Stimulated activated CD8-positive, alpha-beta memory T cell treated with anti-CD3 and anti-CD28 coated beads, Interleukin-7, amount 100 ng/mL, for 24 hours (primary cell): Measurements from ENCODE around the gene DHX15.

ENCODE experiments used
- DNase-seq: peaks from one replicate; pipeline ENCODE4 v3.0.0-alpha.2; 2020; ENCODE audit warnings: low read depth

DHX15 gene

GRCh38 chr4:24582235-24582832 is 2.0 kb downstream of the DHX15 start:
- no peak for DNase-seq

GRCh38 chr4:24578364-24578763 is 6.0 kb downstream of the DHX15 start:
- no peak for DNase-seq

DNA sequence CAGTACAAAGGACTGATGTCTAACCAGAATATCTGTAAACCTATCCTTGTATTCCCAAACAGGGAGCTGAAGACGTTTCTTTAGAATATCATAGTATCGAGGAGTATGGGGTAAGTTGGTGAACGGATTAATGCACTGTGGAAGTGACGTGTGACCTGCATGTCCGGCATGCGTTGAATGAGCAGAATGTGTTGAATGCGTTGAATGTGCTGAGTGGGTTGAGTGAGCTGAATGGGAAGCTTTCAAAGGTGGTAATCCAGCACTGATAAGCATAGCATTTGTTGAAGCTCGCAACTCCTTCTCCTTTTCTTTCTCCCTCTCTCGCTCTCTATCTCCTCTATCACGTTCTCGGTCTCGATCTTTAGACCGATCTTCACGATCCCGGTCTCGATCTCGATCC is 8.1 kb downstream of the DHX15 start:
- no peak for DNase-seq

- DNase-seq, result no peak
Measured at GRCh38 chr4:24574236-24574635, 10.1 kb downstream of the DHX15 start.

DNA sequence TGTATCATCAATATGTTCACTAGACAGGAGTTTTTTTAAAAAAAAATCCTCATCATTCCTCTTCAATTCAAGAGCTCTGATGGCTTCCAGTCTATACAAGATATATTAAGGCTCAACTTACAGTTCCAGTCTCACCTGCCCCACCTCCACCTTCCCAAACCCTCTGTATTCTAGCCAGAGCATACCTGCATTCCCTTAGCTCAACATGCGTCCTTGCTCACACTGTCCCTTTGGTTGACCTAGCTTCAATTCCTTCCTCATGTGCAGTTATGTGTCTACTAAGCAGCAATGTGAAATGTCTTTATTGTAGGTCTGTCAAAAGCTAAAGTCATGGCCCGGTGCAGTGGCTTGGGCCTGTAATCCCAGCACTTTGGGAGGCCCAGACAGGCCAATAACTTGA is 10.8 kb downstream of the DHX15 start:
- no peak for DNase-seq

GRCh38 chr4:24570574-24571236 is 13.6 kb downstream of the DHX15 start:
- DNase-seq, result no peak

GRCh38 chr4:24570172-24570571 is 14.2 kb downstream of the DHX15 start:
- DNase-seq, result no peak

DNA sequence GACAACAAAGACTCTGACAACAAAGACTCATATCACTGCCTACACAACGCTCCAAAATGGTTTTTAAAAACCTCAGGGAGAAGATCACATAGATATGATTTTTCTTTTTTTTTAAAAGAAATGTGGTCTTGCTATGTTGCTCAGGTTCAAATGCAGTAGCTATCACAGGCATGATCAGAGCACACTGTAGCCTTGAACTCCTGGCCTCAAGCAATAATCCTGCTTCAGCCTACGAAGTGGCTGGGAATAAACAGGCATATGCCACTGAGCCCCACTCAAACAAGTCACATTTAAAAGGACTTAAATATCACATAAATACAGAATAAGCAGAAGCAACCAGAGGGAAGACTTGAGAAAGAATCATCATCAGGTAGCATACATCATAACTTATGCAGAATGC is 14.7 kb downstream of the DHX15 start:
- DNase-seq, result no peak

DNA sequence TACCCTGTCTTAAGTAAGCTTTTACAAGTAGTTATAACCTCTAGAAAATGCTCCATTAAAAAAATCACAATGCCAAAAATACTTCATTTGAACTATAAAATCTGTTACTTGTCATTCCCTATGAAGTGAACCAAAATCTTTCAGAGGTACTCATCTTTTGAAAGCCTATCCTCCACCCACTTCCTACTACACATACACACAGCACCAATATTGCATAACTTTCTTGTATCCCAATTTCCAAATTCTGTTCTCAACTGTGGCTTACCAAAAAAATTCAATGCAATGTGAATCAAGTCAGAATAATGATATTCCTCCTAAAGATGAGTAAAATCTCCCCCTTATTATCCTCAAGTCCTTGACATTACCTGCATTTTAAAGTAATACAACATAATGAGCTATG is 15.9 kb downstream of the DHX15 start:
- no peak for DNase-seq

GRCh38 chr4:24565054-24565453 is 19.3 kb downstream of the DHX15 start:
- no peak for DNase-seq

DNA sequence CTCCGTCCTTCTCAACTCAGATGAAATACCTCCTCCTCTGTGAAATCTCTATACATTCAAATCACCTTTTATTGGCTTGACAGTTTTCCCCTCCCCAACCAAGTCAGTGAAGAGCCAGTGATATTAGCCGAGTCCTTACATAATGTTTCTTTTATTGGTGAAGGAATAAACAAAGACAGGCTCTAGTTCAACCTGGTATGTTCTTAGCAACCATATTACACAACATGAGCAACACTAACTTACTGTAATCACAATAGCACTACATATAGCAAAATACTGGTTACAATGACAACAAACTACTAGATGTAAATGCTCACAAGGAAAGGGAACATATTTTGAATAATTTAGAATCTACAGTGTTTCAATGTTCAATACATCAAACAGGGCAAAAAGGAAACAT is 19.9 kb downstream of the DHX15 start:
- DNase-seq, result no peak

- DNase-seq, result no peak
Measured at GRCh38 chr4:24561438-24562139, 22.8 kb downstream of the DHX15 start.

GRCh38 chr4:24560868-24561368 is 23.4 kb downstream of the DHX15 start:
- no peak for DNase-seq

DNA sequence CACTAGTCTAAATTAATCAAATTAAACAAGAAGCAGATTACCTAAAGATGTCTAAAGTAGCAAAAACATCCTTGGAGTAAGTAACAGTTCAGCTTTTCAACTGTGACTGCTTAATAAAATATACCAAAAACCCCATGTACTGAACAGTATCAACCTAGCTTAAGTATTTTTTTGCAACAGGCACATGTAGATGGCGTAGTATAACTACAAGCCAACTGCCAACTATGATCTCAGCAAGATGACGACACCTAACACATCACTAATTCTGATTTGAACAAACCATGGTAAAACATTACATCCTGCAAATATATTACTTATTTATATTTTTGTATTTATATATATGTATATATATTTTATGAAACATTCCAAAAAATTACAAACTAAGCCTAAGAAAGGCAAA is 24.5 kb downstream of the DHX15 start:
- DNase-seq, result no peak

DNA sequence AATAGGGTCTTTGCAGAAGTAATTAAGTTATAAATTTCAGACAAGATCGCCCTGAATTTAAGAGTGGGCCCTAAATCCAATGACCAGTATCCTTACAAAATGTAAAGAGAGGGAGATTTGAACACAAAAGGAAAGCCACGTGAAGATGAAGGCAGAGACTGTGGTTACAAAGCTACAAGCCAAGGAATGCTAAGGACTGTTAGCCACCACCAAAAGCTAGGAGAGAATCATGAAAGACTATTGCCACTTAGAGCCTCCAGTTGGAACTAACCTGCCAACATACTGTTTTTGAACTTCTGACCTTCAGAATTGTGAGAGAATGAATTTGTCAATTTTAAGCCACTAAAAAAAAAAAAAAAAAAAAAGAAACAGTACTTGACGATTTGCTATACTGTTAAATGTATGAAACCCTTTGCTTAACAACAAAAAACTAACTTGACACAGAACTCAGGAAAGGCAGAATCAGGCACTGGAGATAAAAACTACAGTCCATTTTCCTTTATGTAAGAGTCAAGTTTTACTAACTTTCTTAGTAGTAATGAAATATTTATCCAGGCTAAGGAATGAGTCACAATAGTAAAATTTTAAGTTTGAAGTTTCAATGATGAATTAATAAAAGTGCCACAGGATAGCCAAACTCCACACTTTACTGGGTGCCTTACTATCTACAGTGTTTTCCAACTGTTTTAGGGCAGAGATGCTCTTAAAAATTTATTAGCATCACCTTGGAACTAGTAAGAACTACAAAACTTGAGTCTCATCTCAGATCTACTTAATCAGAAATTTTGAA is 25.1 kb downstream of the DHX15 start:
- DNase-seq, result no peak

- DNase-seq, result no peak
Measured at GRCh38 chr4:24557026-24558025, 27.0 kb downstream of the DHX15 start.

DNA sequence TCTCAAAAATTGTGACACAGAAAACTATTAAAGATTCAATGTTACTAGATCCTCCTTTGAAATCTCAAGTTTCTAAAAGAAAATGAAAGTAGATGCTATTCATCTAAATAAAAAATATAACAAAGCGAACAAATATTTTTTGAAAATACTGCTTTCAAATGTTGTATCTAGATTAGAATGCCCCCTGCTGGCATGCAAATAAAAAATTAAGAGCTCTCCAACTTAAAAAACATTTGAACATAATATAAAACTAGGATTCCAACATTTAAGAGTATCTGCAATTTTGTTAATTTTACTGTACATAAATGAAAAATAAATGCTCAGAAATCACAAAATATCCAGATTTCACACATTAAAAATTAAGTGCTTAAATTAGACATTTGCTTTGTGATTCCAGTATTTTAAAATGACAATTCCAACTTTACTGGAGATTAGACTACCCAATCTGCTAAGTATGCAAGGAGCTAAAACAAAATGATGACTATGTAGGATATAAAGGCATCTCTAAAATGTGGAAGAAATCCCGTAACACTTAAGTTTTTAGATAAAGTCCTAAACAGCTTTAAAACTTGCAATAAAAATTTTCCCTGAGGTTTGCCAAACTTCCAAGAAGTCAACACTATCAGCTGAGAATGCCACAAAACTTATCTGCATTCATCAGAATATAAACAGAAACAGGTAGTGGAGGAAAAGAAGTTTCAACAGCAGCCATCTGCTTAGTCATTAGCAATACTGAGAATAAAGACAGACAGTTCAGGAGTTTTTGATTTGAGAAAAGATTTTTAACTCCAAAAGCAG is 32.7 kb downstream of the DHX15 start:
- DNase-seq, result no peak

- DNase-seq, result no peak
Measured at GRCh38 chr4:24550441-24551175, 33.7 kb downstream of the DHX15 start.

DNA sequence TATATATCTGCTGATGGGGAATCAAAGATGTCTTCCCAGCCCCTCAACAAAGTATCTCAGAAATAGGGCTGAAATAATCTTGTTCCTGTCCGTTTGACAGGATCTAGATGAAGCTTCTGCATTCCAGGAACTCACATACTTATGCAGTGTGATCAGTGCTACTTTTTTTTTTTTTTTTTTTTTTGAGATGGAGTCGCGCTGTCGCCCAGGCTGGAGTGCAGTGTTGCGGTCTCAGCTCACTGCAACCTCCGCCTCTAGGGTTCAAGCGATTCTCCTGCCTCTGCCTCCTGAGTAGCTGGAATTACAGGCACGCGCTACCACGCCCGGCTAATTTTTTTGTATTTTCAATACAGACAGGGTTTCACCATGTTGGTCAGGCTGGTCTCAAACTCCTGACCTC is 36.4 kb downstream of the DHX15 start:
- DNase-seq, result no peak
